DOHH2 (cell line): ENCODE results near the gene HNRNPLL.

Experiments used
- CTCF ChIP-seq: fragments of 200-600 bp; sonication (generic); IDR thresholded peaks from one replicate; pipeline ENCODE4 v1.5.1; 2014; ENCODE audit warnings: antibody characterized with exemption, mild to moderate bottlenecking, low read depth, low read length; ENCODE audit not compliant: poor library complexity, severe bottlenecking
- EZH2phosphoT487 ChIP-seq: fragments of 200-600 bp; sonication (generic); IDR thresholded peaks from 2 replicates; pipeline ENCODE4 v1.6.1; 2017; ENCODE audit warnings: borderline replicate concordance, mild to moderate bottlenecking, antibody characterized with exemption, low read length, moderate library complexity, mixed read lengths

DNA sequence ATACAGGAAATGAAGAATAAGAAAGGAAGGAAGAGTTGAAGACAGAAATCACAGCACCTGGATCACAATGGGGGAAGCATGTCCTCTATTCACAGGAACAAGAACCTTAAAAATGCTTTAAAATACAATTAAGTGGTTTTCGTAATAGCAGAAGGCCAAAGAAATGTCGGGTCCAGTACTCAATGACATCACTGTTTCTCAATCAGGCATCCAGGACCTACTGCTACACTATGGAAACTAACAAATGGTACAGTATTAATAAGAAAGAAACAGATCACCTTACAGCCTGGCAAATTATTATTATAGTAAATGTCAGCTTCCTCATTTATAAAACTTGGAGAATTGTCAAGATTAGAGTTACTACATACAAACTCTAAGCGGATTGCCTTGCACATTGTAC lies 15.8 kb downstream of the HNRNPLL start:
- TF ChIP-seq CTCF (no peak), EZH2phosphoT487 (no peak)
